ENCODE measurements around the gene PKIB.

DNA sequence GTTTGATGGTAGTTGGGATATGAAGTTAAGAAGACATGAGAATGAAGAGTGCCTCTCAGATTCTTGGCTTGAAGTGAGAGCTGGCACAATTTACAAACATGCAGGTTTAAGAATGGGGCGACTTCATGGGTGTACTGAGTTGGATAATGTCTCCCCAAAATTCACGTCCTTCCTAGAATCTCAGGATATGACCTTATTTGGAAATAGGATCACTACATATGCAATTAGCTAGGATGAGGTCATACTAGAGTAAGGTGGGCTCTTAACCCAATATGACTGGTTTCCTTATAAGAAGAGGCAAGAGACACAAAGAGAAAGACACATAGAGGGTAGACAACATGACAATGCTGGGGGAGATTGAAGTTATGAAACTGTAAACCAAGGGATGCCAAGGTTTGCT lies 5.2 kb downstream of the PKIB start:
- TF ChIP-seq STAT1 (conservative IDR thresholded peaks at IDR 0.05) (no peak), TAF1 (IDR thresholded peaks at IDR 0.05; ENCODE audit: borderline replicate concordance, low read depth, low read length) (no peak)

All from GM12878 (cell line).